HepG2 (cell line): Measurements from ENCODE around the gene KLHL12. TPM values are rescaled to one million over a fixed set of nuclear protein-coding genes. Genes with fewer than 3 reads are reported as not detected.

Source experiments
- AKAP8 ChIP-seq: sonication (generic); formaldehyde crosslinking; IDR thresholded peaks from 2 replicates; pipeline ENCODE4 v1.5.1; 2020; ENCODE audit warnings: mild to moderate bottlenecking, missing genetic modification reagents
- CREM ChIP-seq, 2 experiments: sonication (generic) in 1 of 2; formaldehyde crosslinking in 1 of 2; IDR thresholded peaks; 2 replicates each; pipeline versions ENCODE4 v1.4.0 to v1.6.1; 2016 to 2020; ENCODE audit warnings: antibody characterized with exemption in 1 of 2, mild to moderate bottlenecking in 1 of 2, missing genetic modification reagents in 1 of 2
- GABPB1 ChIP-seq: IDR thresholded peaks from 2 replicates; pipeline ENCODE4 v1.6.1; 2016; ENCODE audit warnings: mild to moderate bottlenecking, missing genetic modification reagents, moderate library complexity, missing compliant biosample characterization
- HCFC1 ChIP-seq: fragments of 150-350 bp; IDR thresholded peaks from 2 replicates; pipeline ENCODE4 v1.6.1; 2014; ENCODE audit warnings: low read depth, low read length
- MTERF4 ChIP-seq: sonication (generic); formaldehyde crosslinking; IDR thresholded peaks from 2 replicates; pipeline ENCODE4 v1.8.0; 2023; ENCODE audit warnings: mild to moderate bottlenecking, missing genetic modification reagents
- PHF20 ChIP-seq: sonication (generic); formaldehyde crosslinking; IDR thresholded peaks from 2 replicates; pipeline ENCODE4 v1.5.0; 2020; ENCODE audit warnings: mild to moderate bottlenecking, missing genetic modification reagents
- POLR2AphosphoS5 ChIP-seq: IDR thresholded peaks from 2 replicates; pipeline ENCODE4 v1.6.1; 2012; ENCODE audit warnings: low read depth, low read length
- RNF2 ChIP-seq: fragments of 450-650 bp; conservative IDR thresholded peaks from 2 replicates; pipeline ENCODE4 v1.6.1; 2016; ENCODE audit warnings: low read depth
- SRSF9 ChIP-seq: fragments of 200-400 bp; formaldehyde crosslinking; IDR thresholded peaks from 2 replicates; pipeline ENCODE4 v1.6.1; 2018; ENCODE audit warnings: borderline replicate concordance, mild to moderate bottlenecking, low read depth, low read length; ENCODE audit not compliant: insufficient read depth, poor library complexity, severe bottlenecking
- SRY ChIP-seq: sonication (generic); formaldehyde crosslinking; IDR thresholded peaks from 2 replicates; pipeline ENCODE4 v1.8.0; 2022; ENCODE audit warnings: mild to moderate bottlenecking, missing genetic modification reagents
- YY1 ChIP-seq: IDR thresholded peaks from 2 replicates; pipeline ENCODE4 v1.6.1; 2011; ENCODE audit warnings: low read length, low read depth, moderate library complexity, mild to moderate bottlenecking; ENCODE audit not compliant: insufficient read depth, insufficient replicate concordance
- ZNF552 ChIP-seq: sonication (generic); formaldehyde crosslinking; IDR thresholded peaks from 2 replicates; pipeline ENCODE4 v1.9.0; 2022; ENCODE audit warnings: missing genetic modification reagents, mild to moderate bottlenecking, borderline replicate concordance
- ZNF605 ChIP-seq: sonication (generic); formaldehyde crosslinking; IDR thresholded peaks from 2 replicates; pipeline ENCODE4 v1.8.0; 2022; ENCODE audit warnings: mild to moderate bottlenecking, missing genetic modification reagents
- ZNF724P ChIP-seq: sonication (generic); formaldehyde crosslinking; IDR thresholded peaks from 2 replicates; pipeline ENCODE4 v1.8.0; 2022; ENCODE audit warnings: missing genetic modification reagents, borderline replicate concordance
- polyA plus RNA-seq, 8 experiments: library from polyadenylated mRNA; depleted of rRNA in 3 of 8; stranded (reverse) in 7 of 8; unstranded in 1 of 8; fragments of >200 nt; fragmentation: Illumina TruSeq in 4 of 8; extraction: Trizol in 4 of 8; gene quantifications; 2 replicates each; pipeline versions ENCODE4 v1.2.1 to v1.2.3, GENCODE V29; 2011 to 2016; ENCODE audit warnings: low read depth in 4 of 8, missing spikeins in 1 of 8, mixed read lengths in 1 of 8; ENCODE audit not compliant: insufficient read depth in 1 of 8
- total RNA-seq, 5 experiments: library from RNA; depleted of rRNA; stranded (reverse); fragments of >200 nt; fragmentation: Illumina TruSeq; extraction: Trizol; gene quantifications; 2 replicates each; pipeline ENCODE4 v1.2.3, GENCODE V29; 2016; ENCODE audit warnings: low read depth in 1 of 5
- TF ChIP-seq, protein P1 (sequence below): sonication (generic); formaldehyde crosslinking; IDR thresholded peaks from 2 replicates; pipeline ENCODE4 v1.4.0; 2020; ENCODE audit warnings: missing genetic modification reagents
- TF ChIP-seq, protein P2 (sequence below), 2 experiments: sonication (generic) in 1 of 2; formaldehyde crosslinking in 1 of 2; IDR thresholded peaks; 2 replicates each; pipeline versions ENCODE4 v1.4.0 to v1.6.1; 2018 to 2020; ENCODE audit warnings: missing genetic modification reagents in 2 of 2, borderline replicate concordance in 1 of 2, low read depth in 1 of 2, mild to moderate bottlenecking in 1 of 2, missing biosample characterization in 1 of 2

Gene KLHL12
- total and polyA plus RNA-seq, 2 of the 13 experiments (the other 11 are each of a cell fraction or from before 2014, with no cell fraction given): 19.2 to 25.2 TPM

DNA sequence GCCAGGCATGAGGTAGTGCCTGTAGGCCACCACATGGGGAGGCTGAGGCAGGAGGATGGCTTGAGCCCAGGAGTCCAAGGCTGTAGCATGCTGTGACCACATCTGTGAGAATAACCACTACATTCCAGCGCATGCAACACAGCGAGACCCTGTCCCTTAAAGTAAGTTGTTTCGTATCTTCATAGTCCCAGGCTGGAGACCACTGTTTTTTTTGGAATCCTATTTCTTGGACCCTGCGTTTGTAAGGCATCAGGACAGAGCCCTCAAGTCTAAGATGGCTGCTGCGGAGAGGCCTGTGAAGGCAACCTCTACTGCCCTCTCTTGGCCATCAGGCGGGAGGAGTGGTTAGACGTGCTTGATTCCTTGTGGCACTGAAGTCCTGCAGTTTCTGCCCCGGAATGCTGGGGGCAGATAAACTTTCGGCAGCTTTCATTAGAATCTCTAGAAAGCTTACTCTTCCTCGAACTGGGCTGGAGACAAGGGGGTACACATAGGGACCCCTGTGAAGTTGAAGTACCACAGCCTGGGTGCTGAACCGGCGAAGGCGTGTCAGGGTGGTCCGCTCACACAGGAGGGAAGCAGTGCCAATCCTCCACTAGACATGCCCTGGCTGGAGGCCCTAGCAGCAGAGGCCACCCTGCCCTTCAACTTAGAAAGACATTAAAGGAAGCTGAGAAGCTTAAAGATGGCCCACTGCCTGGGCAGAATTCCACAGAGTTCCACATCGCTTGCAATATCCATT is 74.7 kb downstream of the KLHL12 start (continued):
- no peak for TF ChIP-seq ZNF605 (CRISPR knock-in tag)
- no peak for TF ChIP-seq GABPB1 (CRISPR knock-in tag)
- no peak for TF ChIP-seq PHF20 (CRISPR knock-in tag)
- TF ChIP-seq SRY: no peak
- TF ChIP-seq YY1: peak; percentile 87
- no peak for TF ChIP-seq SRSF9
- no peak for TF ChIP-seq CREM (IDR thresholded peaks at IDR 0.05)
- TF ChIP-seq CREM (CRISPR knock-in tag; IDR thresholded peaks at IDR 0.05): no peak
- TF ChIP-seq, protein P1, sequence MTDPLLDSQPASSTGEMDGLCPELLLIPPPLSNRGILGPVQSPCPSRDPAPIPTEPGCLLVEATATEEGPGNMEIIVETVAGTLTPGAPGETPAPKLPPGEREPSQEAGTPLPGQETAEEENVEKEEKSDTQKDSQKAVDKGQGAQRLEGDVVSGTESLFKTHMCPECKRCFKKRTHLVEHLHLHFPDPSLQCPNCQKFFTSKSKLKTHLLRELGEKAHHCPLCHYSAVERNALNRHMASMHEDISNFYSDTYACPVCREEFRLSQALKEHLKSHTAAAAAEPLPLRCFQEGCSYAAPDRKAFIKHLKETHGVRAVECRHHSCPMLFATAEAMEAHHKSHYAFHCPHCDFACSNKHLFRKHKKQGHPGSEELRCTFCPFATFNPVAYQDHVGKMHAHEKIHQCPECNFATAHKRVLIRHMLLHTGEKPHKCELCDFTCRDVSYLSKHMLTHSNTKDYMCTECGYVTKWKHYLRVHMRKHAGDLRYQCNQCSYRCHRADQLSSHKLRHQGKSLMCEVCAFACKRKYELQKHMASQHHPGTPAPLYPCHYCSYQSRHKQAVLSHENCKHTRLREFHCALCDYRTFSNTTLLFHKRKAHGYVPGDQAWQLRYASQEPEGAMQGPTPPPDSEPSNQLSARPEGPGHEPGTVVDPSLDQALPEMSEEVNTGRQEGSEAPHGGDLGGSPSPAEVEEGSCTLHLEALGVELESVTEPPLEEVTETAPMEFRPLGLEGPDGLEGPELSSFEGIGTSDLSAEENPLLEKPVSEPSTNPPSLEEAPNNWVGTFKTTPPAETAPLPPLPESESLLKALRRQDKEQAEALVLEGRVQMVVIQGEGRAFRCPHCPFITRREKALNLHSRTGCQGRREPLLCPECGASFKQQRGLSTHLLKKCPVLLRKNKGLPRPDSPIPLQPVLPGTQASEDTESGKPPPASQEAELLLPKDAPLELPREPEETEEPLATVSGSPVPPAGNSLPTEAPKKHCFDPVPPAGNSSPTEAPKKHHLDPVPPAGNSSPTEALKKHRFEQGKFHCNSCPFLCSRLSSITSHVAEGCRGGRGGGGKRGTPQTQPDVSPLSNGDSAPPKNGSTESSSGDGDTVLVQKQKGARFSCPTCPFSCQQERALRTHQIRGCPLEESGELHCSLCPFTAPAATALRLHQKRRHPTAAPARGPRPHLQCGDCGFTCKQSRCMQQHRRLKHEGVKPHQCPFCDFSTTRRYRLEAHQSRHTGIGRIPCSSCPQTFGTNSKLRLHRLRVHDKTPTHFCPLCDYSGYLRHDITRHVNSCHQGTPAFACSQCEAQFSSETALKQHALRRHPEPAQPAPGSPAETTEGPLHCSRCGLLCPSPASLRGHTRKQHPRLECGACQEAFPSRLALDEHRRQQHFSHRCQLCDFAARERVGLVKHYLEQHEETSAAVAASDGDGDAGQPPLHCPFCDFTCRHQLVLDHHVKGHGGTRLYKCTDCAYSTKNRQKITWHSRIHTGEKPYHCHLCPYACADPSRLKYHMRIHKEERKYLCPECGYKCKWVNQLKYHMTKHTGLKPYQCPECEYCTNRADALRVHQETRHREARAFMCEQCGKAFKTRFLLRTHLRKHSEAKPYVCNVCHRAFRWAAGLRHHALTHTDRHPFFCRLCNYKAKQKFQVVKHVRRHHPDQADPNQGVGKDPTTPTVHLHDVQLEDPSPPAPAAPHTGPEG: no peak
- no peak for TF ChIP-seq POLR2AphosphoS5
- TF ChIP-seq, protein P2, sequence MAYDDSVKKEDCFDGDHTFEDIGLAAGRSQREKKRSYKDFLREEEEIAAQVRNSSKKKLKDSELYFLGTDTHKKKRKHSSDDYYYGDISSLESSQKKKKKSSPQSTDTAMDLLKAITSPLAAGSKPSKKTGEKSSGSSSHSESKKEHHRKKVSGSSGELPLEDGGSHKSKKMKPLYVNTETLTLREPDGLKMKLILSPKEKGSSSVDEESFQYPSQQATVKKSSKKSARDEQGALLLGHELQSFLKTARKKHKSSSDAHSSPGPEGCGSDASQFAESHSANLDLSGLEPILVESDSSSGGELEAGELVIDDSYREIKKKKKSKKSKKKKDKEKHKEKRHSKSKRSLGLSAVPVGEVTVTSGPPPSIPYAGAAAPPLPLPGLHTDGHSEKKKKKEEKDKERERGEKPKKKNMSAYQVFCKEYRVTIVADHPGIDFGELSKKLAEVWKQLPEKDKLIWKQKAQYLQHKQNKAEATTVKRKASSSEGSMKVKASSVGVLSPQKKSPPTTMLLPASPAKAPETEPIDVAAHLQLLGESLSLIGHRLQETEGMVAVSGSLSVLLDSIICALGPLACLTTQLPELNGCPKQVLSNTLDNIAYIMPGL (CRISPR knock-in tag; IDR thresholded peaks at IDR 0.05; ENCODE audit: borderline replicate concordance in 1 of 2, low read depth in 1 of 2): no peak
- no peak for TF ChIP-seq HCFC1
- no peak for TF ChIP-seq RNF2
- TF ChIP-seq ZNF552 (CRISPR knock-in tag): no peak
- TF ChIP-seq ZNF724P: no peak
- TF ChIP-seq MTERF4 (CRISPR knock-in tag): no peak
- no peak for TF ChIP-seq AKAP8 (CRISPR knock-in tag)
